K562 (cell line): ENCODE measurements around the gene PRDM11. TPM values are rescaled to one million over a fixed set of nuclear protein-coding genes. Genes with fewer than 3 reads are reported as not detected.
A peak's percentile ranks its signal among the peaks of the same experiment; 100 is the strongest.
"Not testable (repeated sequence)": the region's sequence is repeated elsewhere in the genome, so short reads cannot be mapped to it uniquely, and the experiment has no call there.

Experiments used
- ATAC-seq: fragments of 200-7000 bp; cut with Tn5 transposase; 3 replicates; pipeline ENCODE4 v1.9.1; 2020; ENCODE audit warnings: moderate library complexity
- BruUV-seq: library from RNA; stranded (reverse); fragments of 400-500 nt; replicated peaks from 2 replicates; lab custom pipeline; 2021; lab: Mats Ljungman, UMichigan
- CTCF ChIA-PET: fragments of 300-600 bp; formaldehyde crosslinking; extraction: SDS; loops from one replicate; lab custom pipeline; 2021; ENCODE audit warnings: low intra/inter-chr PET ratio; lab: Yijun Ruan, JAX
- POLR2A ChIA-PET: fragments of 300-600, 350-650 bp; sonication (Branson Sonifier 250); formaldehyde crosslinking; extraction: SDS; loops from one replicate; lab custom pipeline; 2021; ENCODE audit warnings: antibody characterized with exemption, inconsistent platforms; lab: Yijun Ruan, JAX
- DNase-seq, 4 experiments: peaks; one replicate each; pipeline versions ENCODE4 v3.0.0 to v3.0.0-alpha.2; 2011 to 2018; ENCODE audit warnings: low spot score in 3 of 4, mixed read lengths in 3 of 4; ENCODE audit errors: extremely low read depth in 1 of 4
- FAIRE-seq: peaks from 2 replicates; lab custom pipeline; 2011; peaks lifted over from hg19 to GRCh38; lab: Jason Lieb, UNC
- H2AFZ ChIP-seq: 2 replicates; pipeline ENCODE4 v1.6.0; 2011; ENCODE audit warnings: low read depth, low read length, control low read depth, inconsistent platforms
- H3K27ac ChIP-seq: fragments of 200-600 bp; 3 replicates; pipeline ENCODE4 v1.8.0; 2011; ENCODE audit warnings: low read depth, mild to moderate bottlenecking, control low read depth, inconsistent platforms, low read length, moderate library complexity, mixed read lengths; ENCODE audit errors: extremely low read depth
- H3K27me3 ChIP-seq, 2 experiments: fragments of 300-600 bp in 1 of 2; 2 replicates in 1 of 2; 3 replicates in 1 of 2; pipeline versions ENCODE4 v1.6.0 to v1.8.0; 2011; ENCODE audit warnings: inconsistent platforms in 2 of 2, low read length in 2 of 2, mild to moderate bottlenecking in 1 of 2, mixed read lengths in 1 of 2, moderate library complexity in 1 of 2; ENCODE audit not compliant: control insufficient read depth in 2 of 2, insufficient read depth in 2 of 2
- H3K36me3 ChIP-seq: fragments of 300-600 bp; 3 replicates; pipeline ENCODE4 v1.8.0; 2011; ENCODE audit warnings: mild to moderate bottlenecking, low read length, inconsistent platforms; ENCODE audit not compliant: control insufficient read depth, insufficient read depth
- H3K4me1 ChIP-seq, 2 experiments: fragments of 200-600 bp in 1 of 2; replicated peaks in 1 of 2; 2 replicates in 1 of 2; 3 replicates in 1 of 2; pipeline versions ENCODE4 v1.5.1 to v1.8.0; 2011; ENCODE audit warnings: inconsistent platforms in 2 of 2, low read length in 2 of 2, mild to moderate bottlenecking in 1 of 2, mixed read lengths in 1 of 2, moderate library complexity in 1 of 2; ENCODE audit not compliant: control insufficient read depth in 2 of 2, insufficient read depth in 2 of 2
- H3K4me2 ChIP-seq: 2 replicates; pipeline ENCODE4 v1.6.1; 2011; ENCODE audit warnings: low read length, control low read depth, inconsistent platforms, mixed read lengths; ENCODE audit not compliant: insufficient read depth
- H3K4me3 ChIP-seq: fragments of 200-600 bp; sonication (generic), shearing (Covaris generic); 2 replicates; pipeline ENCODE4 v1.5.1; 2016; ENCODE audit warnings: control low read depth, inconsistent platforms
- H3K79me2 ChIP-seq: fragments of 200-600 bp; 3 replicates; pipeline ENCODE4 v1.8.0; 2011; ENCODE audit warnings: low read length, inconsistent platforms; ENCODE audit not compliant: control insufficient read depth, insufficient read depth
- H3K9ac ChIP-seq, 2 experiments: 2 replicates each; pipeline versions ENCODE4 v1.6.0 to v1.6.1; 2011; ENCODE audit warnings: low read depth in 2 of 2, low read length in 2 of 2, control low read depth in 1 of 2, inconsistent platforms in 1 of 2, mild to moderate bottlenecking in 1 of 2, mixed read lengths in 1 of 2; ENCODE audit not compliant: insufficient read depth in 1 of 2
- H3K9me1 ChIP-seq: one replicate; pipeline ENCODE4 v1.6.0; 2011; ENCODE audit warnings: inconsistent platforms, mild to moderate bottlenecking, low read length, moderate library complexity; ENCODE audit not compliant: control insufficient read depth, insufficient read depth
- H3K9me3 ChIP-seq: replicated peaks from 2 replicates; pipeline ENCODE4 v1.5.1; 2011; ENCODE audit warnings: low read depth, low read length, inconsistent platforms; ENCODE audit not compliant: control insufficient read depth, insufficient read depth
- H4K20me1 ChIP-seq: replicated peaks from 2 replicates; pipeline ENCODE4 v1.6.1; 2011; ENCODE audit warnings: low read length, inconsistent platforms, mixed read lengths; ENCODE audit not compliant: control insufficient read depth, insufficient read depth
- RBM25 ChIP-seq: fragments of 200-400 bp; formaldehyde crosslinking; IDR thresholded peaks from 2 replicates; pipeline ENCODE4 v1.6.1; 2018; ENCODE audit warnings: low read length, low read depth, moderate library complexity; ENCODE audit not compliant: severe bottlenecking
- ZNF146 ChIP-seq: IDR thresholded peaks from one replicate; pipeline ENCODE4 v1.6.1; 2018; ENCODE audit warnings: missing compliant biosample characterization; ENCODE audit not compliant: unreplicated experiment
- WGBS: fragments of 100-300 bp; shearing (Covaris generic); methylation state at CpG from one replicate; pipeline ENCODE4 v1.1.6; 2016; ENCODE audit warnings: low coverage, mixed read lengths; ENCODE audit not compliant: insufficient coverage; ENCODE audit errors: missing lambda C conversion rate; 5-methylcytosine and 5-hydroxymethylcytosine counted together
- in situ Hi-C: fragments of 300-500 bp; cut with MboI; formaldehyde crosslinking; loops from 4 replicates; pipeline ENCODE4 v1.15.0; 2018; ENCODE audit warnings: inconsistent platforms, mixed read lengths
- intact Hi-C: fragments of 100-400 bp; cut with micrococcal nuclease; formaldehyde crosslinking; loops from 2 replicates; pipeline ENCODE4 v1.14.2; 2022
- polyA plus RNA-seq, 8 experiments: library from polyadenylated mRNA; depleted of rRNA in 4 of 8; stranded (reverse) in 5 of 8; unstranded in 3 of 8; fragments of >200 nt; fragmentation: Nextera tagmentation in 2 of 8; fragmentation: Illumina TruSeq in 1 of 8; extraction: Ambion mirVana in 2 of 8; extraction: Trizol in 1 of 8; gene quantifications; 2 replicates each; pipeline versions ENCODE4 v1.2.1 to v1.2.3, GENCODE V29; 2011 to 2014; ENCODE audit warnings: inconsistent platforms in 1 of 8, missing spikeins in 1 of 8
- total RNA-seq, 7 experiments: library from RNA; depleted of rRNA in 6 of 7; stranded (reverse); fragments of >200 nt in 6 of 7; fragmentation: Illumina TruSeq in 2 of 7; extraction: Trizol in 2 of 7; gene quantifications; 2 replicates each; pipeline versions ENCODE4 v1.2.1 to v1.2.3, GENCODE V29; 2011 to 2021; ENCODE audit warnings: low replicate concordance in 1 of 7
- TF ChIP-seq, protein P1 (sequence below): fragments of 450-650 bp; formaldehyde crosslinking; IDR thresholded peaks from 2 replicates; pipeline ENCODE4 v1.4.0; 2020; ENCODE audit warnings: mild to moderate bottlenecking, mixed read lengths
- TF ChIP-seq, protein P2 (sequence below): fragments of 450-650 bp; conservative IDR thresholded peaks from 2 replicates; pipeline ENCODE4 v1.6.1; 2016; ENCODE audit warnings: missing genetic modification characterization, low read depth, mild to moderate bottlenecking, missing compliant biosample characterization, moderate library complexity

Gene PRDM11
- total and polyA plus RNA-seq, 9 of the 15 experiments (the other 6 are each of a cell fraction or from before 2014, with no cell fraction given), result 0.01 to 1.1 (median 0.29) TPM

DNA sequence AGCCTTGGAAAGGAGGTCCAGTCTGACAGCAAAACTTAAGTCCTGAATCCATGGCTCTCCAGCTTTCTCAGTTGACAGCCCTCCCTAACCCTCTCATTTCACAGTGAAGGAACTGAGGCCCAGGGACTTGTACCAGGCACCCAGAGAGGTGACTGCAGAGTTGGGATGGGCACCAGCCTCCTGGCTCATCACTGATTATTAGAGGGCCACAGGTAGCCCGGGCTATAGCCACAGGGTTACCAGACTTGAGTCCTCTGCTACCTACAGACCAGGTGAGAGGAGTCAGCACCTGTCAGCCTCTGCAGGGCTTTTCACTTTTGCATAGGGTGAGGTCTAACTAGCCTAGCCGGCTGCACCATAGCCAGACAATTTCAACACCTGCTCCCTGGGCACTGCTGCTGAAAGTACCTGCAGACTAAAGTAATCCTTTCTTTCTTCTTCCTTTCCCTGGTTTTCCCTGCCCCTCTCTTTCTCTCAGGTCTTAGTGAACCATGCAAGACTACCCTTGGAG lies 102.1 kb downstream of the PRDM11 start (continued):
- TF ChIP-seq, protein P1, sequence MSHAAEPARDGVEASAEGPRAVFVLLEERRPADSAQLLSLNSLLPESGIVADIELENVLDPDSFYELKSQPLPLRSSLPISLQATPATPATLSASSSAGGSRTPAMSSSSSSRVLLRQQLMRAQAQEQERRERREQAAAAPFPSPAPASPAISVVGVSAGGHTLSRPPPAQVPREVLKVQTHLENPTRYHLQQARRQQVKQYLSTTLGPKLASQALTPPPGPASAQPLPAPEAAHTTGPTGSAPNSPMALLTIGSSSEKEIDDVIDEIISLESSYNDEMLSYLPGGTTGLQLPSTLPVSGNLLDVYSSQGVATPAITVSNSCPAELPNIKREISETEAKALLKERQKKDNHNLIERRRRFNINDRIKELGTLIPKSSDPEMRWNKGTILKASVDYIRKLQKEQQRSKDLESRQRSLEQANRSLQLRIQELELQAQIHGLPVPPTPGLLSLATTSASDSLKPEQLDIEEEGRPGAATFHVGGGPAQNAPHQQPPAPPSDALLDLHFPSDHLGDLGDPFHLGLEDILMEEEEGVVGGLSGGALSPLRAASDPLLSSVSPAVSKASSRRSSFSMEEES (CRISPR knock-in tag), result no peak
- TF ChIP-seq, protein P2, sequence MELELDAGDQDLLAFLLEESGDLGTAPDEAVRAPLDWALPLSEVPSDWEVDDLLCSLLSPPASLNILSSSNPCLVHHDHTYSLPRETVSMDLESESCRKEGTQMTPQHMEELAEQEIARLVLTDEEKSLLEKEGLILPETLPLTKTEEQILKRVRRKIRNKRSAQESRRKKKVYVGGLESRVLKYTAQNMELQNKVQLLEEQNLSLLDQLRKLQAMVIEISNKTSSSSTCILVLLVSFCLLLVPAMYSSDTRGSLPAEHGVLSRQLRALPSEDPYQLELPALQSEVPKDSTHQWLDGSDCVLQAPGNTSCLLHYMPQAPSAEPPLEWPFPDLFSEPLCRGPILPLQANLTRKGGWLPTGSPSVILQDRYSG (tag), result no peak

DNA sequence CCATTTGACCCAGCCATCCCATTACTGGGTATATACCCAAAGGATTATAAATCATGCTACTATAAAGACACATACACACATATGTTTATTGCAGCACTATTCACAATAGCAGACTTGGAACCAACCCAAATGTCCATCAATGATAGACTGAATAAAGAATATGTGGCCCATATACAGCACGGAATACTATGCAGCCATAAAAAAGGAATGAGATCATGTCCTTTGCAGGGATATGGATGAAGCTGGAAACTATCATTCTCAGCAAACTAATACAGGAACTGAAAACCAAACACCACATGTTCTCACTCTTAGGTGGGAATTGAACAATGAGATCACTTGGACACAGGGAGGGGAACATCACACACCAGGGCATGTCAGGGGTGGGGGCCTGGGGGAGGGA lies 102.9 kb downstream of the PRDM11 start:
- H3K27ac ChIP-seq, result not testable (repeated sequence)

More for the DNA sequence above, 102.9 kb downstream of the PRDM11 start:
- H3K79me2 ChIP-seq, CTCF ChIA-PET, POLR2A ChIA-PET, H3K4me1 ChIP-seq, H3K4me2 ChIP-seq, ATAC-seq, H4K20me1 ChIP-seq, H3K9ac ChIP-seq, H3K9me3 ChIP-seq, H3K36me3 ChIP-seq, H3K4me3 ChIP-seq, H2AFZ ChIP-seq, H3K9me1 ChIP-seq, intact Hi-C loops, BruUV-seq, in situ Hi-C loops, FAIRE-seq, DNase-seq: not testable (repeated sequence)
- peaks cover 0 to 13% of the 10 kb centered on the region in 2 experiments; a peak in 1 of 5 replicates for H3K27me3 ChIP-seq
- peak; percentile 65 for TF ChIP-seq ZNF146 (CRISPR knock-in tag)
- peak; percentile 28 for TF ChIP-seq RBM25
- 5% methylated on average over 1 of the region's 1 CpG for WGBS
